Endothelial cell of umbilical vein (primary cell): ENCODE measurements around the gene SORCS2. TPM values are rescaled to one million over a fixed set of nuclear protein-coding genes. Genes with fewer than 3 reads are reported as not detected.

Source experiments
- BruUV-seq: library from RNA; stranded (reverse); fragments of 400-500 nt; replicated peaks from 2 replicates; lab custom pipeline; 2021; lab: Mats Ljungman, UMichigan
- CTCF ChIA-PET: fragments of 300-600, 350-600 bp; sonication (Branson Sonifier 250); formaldehyde crosslinking; loops from one replicate; lab custom pipeline; 2021; ENCODE audit warnings: antibody characterized with exemption, inconsistent platforms; lab: Charles Lee
- POLR2A ChIA-PET: fragments of 300-600, 350-600 bp; sonication (Branson Sonifier 250); formaldehyde crosslinking; loops from one replicate; lab custom pipeline; 2021; ENCODE audit warnings: antibody characterized with exemption, inconsistent platforms; lab: Charles Lee
- DNase-seq: peaks from one replicate; pipeline ENCODE4 v3.0.0-alpha.2; 2011; ENCODE audit warnings: low read depth, low spot score
- FAIRE-seq: peaks from 2 replicates; lab custom pipeline; 2011; peaks lifted over from hg19 to GRCh38; lab: Jason Lieb, UNC
- H2AFZ ChIP-seq: 2 replicates; pipeline ENCODE4 v1.6.0; 2012; ENCODE audit warnings: low read depth, low read length, control low read depth, inconsistent platforms
- H3K27ac ChIP-seq: 2 replicates; pipeline ENCODE4 v1.5.1; 2011; ENCODE audit warnings: low read depth, mild to moderate bottlenecking, control low read depth, low read length, moderate library complexity; ENCODE audit not compliant: insufficient read depth
- H3K27me3 ChIP-seq, 2 experiments: 2 replicates each; pipeline versions ENCODE4 v1.6.0 to v1.6.1; 2011; ENCODE audit warnings: low read length in 2 of 2, mixed read lengths in 1 of 2; ENCODE audit not compliant: control insufficient read depth in 2 of 2, insufficient read depth in 2 of 2
- H3K36me3 ChIP-seq, 2 experiments: 2 replicates in 1 of 2; 3 replicates in 1 of 2; pipeline ENCODE4 v1.5.1; 2011; ENCODE audit warnings: low read length in 2 of 2, mild to moderate bottlenecking in 1 of 2, moderate library complexity in 1 of 2; ENCODE audit not compliant: control insufficient read depth in 2 of 2, insufficient read depth in 2 of 2; ENCODE audit errors: extremely low read depth in 1 of 2
- H3K4me1 ChIP-seq: 3 replicates; pipeline ENCODE4 v1.5.1; 2011; ENCODE audit warnings: mild to moderate bottlenecking, low read length; ENCODE audit not compliant: control insufficient read depth, insufficient read depth; ENCODE audit errors: extremely low read depth
- H3K4me2 ChIP-seq: 2 replicates; pipeline ENCODE4 v1.6.1; 2011; ENCODE audit warnings: low read length, control low read depth, mixed read lengths; ENCODE audit not compliant: insufficient read depth
- H3K4me3 ChIP-seq, 3 experiments: fragments of 200-600 bp in 1 of 3; sonication (generic), shearing (Covaris generic) in 1 of 3; replicated peaks in 1 of 3; 2 replicates each; pipeline ENCODE4 v1.5.1; 2011 to 2016; ENCODE audit warnings: control low read depth in 3 of 3, low read length in 3 of 3, mild to moderate bottlenecking in 2 of 3, inconsistent platforms in 1 of 3, low read depth in 1 of 3, moderate library complexity in 1 of 3; ENCODE audit not compliant: insufficient read depth in 1 of 3
- H3K79me2 ChIP-seq: 2 replicates; pipeline ENCODE4 v1.6.0; 2012; ENCODE audit warnings: low read length, inconsistent platforms; ENCODE audit not compliant: control insufficient read depth, insufficient read depth
- H3K9ac ChIP-seq: replicated peaks from 2 replicates; pipeline ENCODE3; 2011; ENCODE audit warnings: low read length, control low read depth; ENCODE audit not compliant: insufficient read depth; ENCODE audit errors: extremely low read depth
- H3K9me1 ChIP-seq: replicated peaks from 3 replicates; pipeline ENCODE4 v1.6.0; 2011; ENCODE audit warnings: mild to moderate bottlenecking, low read length; ENCODE audit not compliant: control insufficient read depth, insufficient read depth; ENCODE audit errors: extremely low read depth
- H3K9me3 ChIP-seq: replicated peaks from 2 replicates; pipeline ENCODE4 v1.5.1; 2012; ENCODE audit warnings: low read length, inconsistent platforms; ENCODE audit not compliant: control insufficient read depth, insufficient read depth
- H4K20me1 ChIP-seq: replicated peaks from 2 replicates; pipeline ENCODE3; 2011; ENCODE audit warnings: mild to moderate bottlenecking, low read length; ENCODE audit not compliant: control insufficient read depth, insufficient read depth; ENCODE audit errors: extremely low read depth
- EZH2 ChIP-seq: IDR thresholded peaks from 2 replicates; pipeline ENCODE4 v1.6.1; 2012; ENCODE audit warnings: borderline replicate concordance, low read depth, mild to moderate bottlenecking, moderate library complexity, low read length, inconsistent platforms; ENCODE audit not compliant: severe bottlenecking
- FOS ChIP-seq: IDR thresholded peaks from 2 replicates; pipeline ENCODE4 v1.6.1; 2011; ENCODE audit warnings: mild to moderate bottlenecking, low read length, moderate library complexity, borderline replicate concordance; ENCODE audit not compliant: insufficient read depth
- GATA2 ChIP-seq: IDR thresholded peaks from 2 replicates; pipeline ENCODE4 v1.7.0; 2011; ENCODE audit warnings: low read depth, mild to moderate bottlenecking, moderate library complexity, mixed read lengths, low read length; ENCODE audit not compliant: insufficient read length, insufficient read depth
- JUN ChIP-seq: IDR thresholded peaks from 2 replicates; pipeline ENCODE4 v1.6.1; 2011; ENCODE audit warnings: borderline replicate concordance, low read depth; ENCODE audit not compliant: insufficient read length, insufficient read depth
- MAX ChIP-seq: IDR thresholded peaks from 2 replicates; pipeline ENCODE4 v1.6.1; 2011; ENCODE audit not compliant: insufficient read depth, insufficient read length
- MYC ChIP-seq: IDR thresholded peaks from one replicate; pipeline ENCODE4 v1.6.1; 2011; ENCODE audit warnings: mild to moderate bottlenecking, low read depth, low read length
- POLR2A ChIP-seq: IDR thresholded peaks from 2 replicates; pipeline ENCODE4 v1.6.1; 2012; ENCODE audit warnings: low read depth, mild to moderate bottlenecking, control low read depth, low read length
- POLR2AphosphoS5 ChIP-seq: IDR thresholded peaks from 2 replicates; pipeline ENCODE4 v1.6.1; 2012; ENCODE audit warnings: low read depth, mild to moderate bottlenecking, control low read depth, low read length, moderate library complexity; ENCODE audit not compliant: insufficient read depth
- dilution Hi-C: fragments of 300-500 bp; cut with MboI; formaldehyde crosslinking; loops from one replicate; pipeline ENCODE4 v1.15.0; 2019; ENCODE audit warnings: low sequenced_read_pairs; ENCODE audit not compliant: extremely low pct_ligation_motif_present
- intact Hi-C: fragments of 100-400 bp; cut with micrococcal nuclease; formaldehyde crosslinking; loops from one replicate; pipeline ENCODE4 v1.10.0; 2022
- polyA plus RNA-seq, 4 experiments: library from polyadenylated mRNA; depleted of rRNA in 3 of 4; stranded (reverse) in 3 of 4; unstranded in 1 of 4; fragments of >200 nt; gene quantifications; 2 replicates each; pipeline versions ENCODE4 v1.2.1 to v1.2.3, GENCODE V29; 2011 to 2012; ENCODE audit warnings: missing spikeins in 1 of 4
- total RNA-seq: library from RNA; stranded (reverse); gene quantifications from 2 replicates; pipeline ENCODE4 v1.2.3, GENCODE V29; 2021
- TF ChIP-seq, protein P1 (sequence below), 2 donors: IDR thresholded peaks; 1 replicate in 1 of 2; 2 replicates in 1 of 2; pipeline ENCODE4 v1.5.1; 2011; ENCODE audit warnings: low read length in 2 of 2, mild to moderate bottlenecking in 2 of 2, moderate library complexity in 2 of 2, control low read depth in 1 of 2, inconsistent platforms in 1 of 2, low read depth in 1 of 2; ENCODE audit not compliant: insufficient read depth in 1 of 2; ENCODE audit errors: extremely low read depth in 1 of 2

The SORCS2 gene
- total and polyA plus RNA-seq, 2 donors (not counting 3 experiments of a cell fraction or from before 2014, with no cell fraction given) = not detected

GRCh38 chr4:7703688-7704087 is 511.4 kb downstream of the SORCS2 start:
- Histone ChIP-seq H3K36me3 (no peaks in the 10 kb centered on the region), H3K4me1 (no peaks in the 10 kb centered on the region), H3K9me3 (no peaks in the 10 kb centered on the region), H3K79me2 (no peaks in the 10 kb centered on the region), H4K20me1 (no peaks in the 10 kb centered on the region), H3K27me3 (no peaks in the 10 kb centered on the region), H3K4me2 (no peak overlapping the region), H3K4me3 (no peak overlapping the region), H2AFZ (no peak overlapping the region), H3K9me1 (no peaks in the 10 kb centered on the region), H3K27ac (no peak overlapping the region), H3K9ac (no peak overlapping the region)
- no TSS peak for BruUV-seq
- CTCF ChIA-PET = no interaction called here
- dilution Hi-C loops = no loop called here
- TF ChIP-seq POLR2AphosphoS5 = no peak
- no peak for TF ChIP-seq POLR2A
- no peak for TF ChIP-seq JUN
- TF ChIP-seq EZH2 = no peak
- no peak for TF ChIP-seq GATA2
- TF ChIP-seq, protein P1, sequence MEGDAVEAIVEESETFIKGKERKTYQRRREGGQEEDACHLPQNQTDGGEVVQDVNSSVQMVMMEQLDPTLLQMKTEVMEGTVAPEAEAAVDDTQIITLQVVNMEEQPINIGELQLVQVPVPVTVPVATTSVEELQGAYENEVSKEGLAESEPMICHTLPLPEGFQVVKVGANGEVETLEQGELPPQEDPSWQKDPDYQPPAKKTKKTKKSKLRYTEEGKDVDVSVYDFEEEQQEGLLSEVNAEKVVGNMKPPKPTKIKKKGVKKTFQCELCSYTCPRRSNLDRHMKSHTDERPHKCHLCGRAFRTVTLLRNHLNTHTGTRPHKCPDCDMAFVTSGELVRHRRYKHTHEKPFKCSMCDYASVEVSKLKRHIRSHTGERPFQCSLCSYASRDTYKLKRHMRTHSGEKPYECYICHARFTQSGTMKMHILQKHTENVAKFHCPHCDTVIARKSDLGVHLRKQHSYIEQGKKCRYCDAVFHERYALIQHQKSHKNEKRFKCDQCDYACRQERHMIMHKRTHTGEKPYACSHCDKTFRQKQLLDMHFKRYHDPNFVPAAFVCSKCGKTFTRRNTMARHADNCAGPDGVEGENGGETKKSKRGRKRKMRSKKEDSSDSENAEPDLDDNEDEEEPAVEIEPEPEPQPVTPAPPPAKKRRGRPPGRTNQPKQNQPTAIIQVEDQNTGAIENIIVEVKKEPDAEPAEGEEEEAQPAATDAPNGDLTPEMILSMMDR (IDR thresholded peaks at IDR 0.05; ENCODE audit: extremely low read depth in 1 of 2, insufficient read depth in 1 of 2, low read depth in 1 of 2, low read length in 2 of 2) = no peak
- POLR2A ChIA-PET = no interaction called here
- no peak for FAIRE-seq
- DNase-seq = no peak
- intact Hi-C loops = no loop called here

DNA sequence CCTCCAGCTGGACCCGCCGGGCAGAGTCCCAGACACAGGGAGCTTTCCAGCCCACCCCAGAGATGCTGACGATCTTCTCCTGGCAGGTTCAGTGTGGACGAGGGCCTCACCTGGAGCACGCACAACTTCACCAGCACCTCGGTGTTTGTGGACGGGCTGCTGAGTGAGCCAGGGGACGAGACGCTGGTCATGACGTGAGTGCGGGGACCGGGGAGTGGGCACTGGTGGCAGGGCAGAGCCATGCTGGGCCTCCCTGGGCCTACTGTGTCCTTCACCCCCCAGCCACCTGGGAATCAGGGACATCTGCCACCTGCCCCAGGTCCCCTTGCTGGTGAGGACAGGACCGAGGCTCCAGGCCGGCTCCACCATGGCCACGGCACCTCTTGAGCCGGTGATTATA is 511.8 kb downstream of the SORCS2 start:
- H3K79me2 ChIP-seq = no peaks in the 10 kb centered on the region
- intact Hi-C loops = no loop called here
- no peaks in the 10 kb centered on the region for H3K9me3 ChIP-seq
- dilution Hi-C loops = no loop called here
- no peak overlapping the region for H3K27ac ChIP-seq
- POLR2A ChIA-PET = no interaction called here
- H3K4me2 ChIP-seq = no peak overlapping the region
- no peak for TF ChIP-seq GATA2
- TF ChIP-seq POLR2AphosphoS5 = no peak
- no peak for TF ChIP-seq MYC
- TF ChIP-seq MAX = no peak
- TF ChIP-seq, protein P1 (IDR thresholded peaks at IDR 0.05; ENCODE audit: extremely low read depth in 1 of 2, insufficient read depth in 1 of 2, low read depth in 1 of 2, low read length in 2 of 2) = no peak
- TF ChIP-seq JUN = no peak
- TF ChIP-seq EZH2 = no peak
- TF ChIP-seq FOS = no peak
- no peak for TF ChIP-seq POLR2A
- H3K9ac ChIP-seq = no peak overlapping the region
- no peaks in the 10 kb centered on the region for H3K27me3 ChIP-seq
- no peak overlapping the region for H3K4me3 ChIP-seq
- no peak for FAIRE-seq
- H2AFZ ChIP-seq = no peak overlapping the region
- no peaks in the 10 kb centered on the region for H3K36me3 ChIP-seq
- BruUV-seq = no TSS peak
- H3K9me1 ChIP-seq = no peaks in the 10 kb centered on the region
- CTCF ChIA-PET = no interaction called here
- no peaks in the 10 kb centered on the region for H4K20me1 ChIP-seq
- DNase-seq = no peak
- H3K4me1 ChIP-seq = no peaks in the 10 kb centered on the region
